Measurements from ENCODE around the gene LHFPL2.

- TF ChIP-seq CTCF (IDR thresholded peaks at IDR 0.05) = no peak
- TF ChIP-seq POLR2A (IDR thresholded peaks at IDR 0.05) = no peak
These were observed 50.6 kb downstream of the LHFPL2 start for GRCh38 chr5:78597974-78598371.

Data from esophagus squamous epithelium (tissue), 4 donors.